Loucy (cell line): ENCODE results near the gene MEIOSIN.

ENCODE experiments used
- EZH2phosphoT487 ChIP-seq: fragments of 200-600 bp; IDR thresholded peaks from 2 replicates; pipeline ENCODE4 v1.6.1; 2018; ENCODE audit warnings: antibody characterized with exemption, mild to moderate bottlenecking, moderate library complexity, borderline replicate concordance
- TF ChIP-seq, protein P1 (sequence below): fragments of 200-600 bp; sonication (generic); conservative IDR thresholded peaks from 2 replicates; pipeline ENCODE4 v1.5.1; 2014; ENCODE audit warnings: mild to moderate bottlenecking, antibody characterized with exemption, low read length

GRCh38 chr19:45765702-45766295 lies 32.6 kb downstream of the MEIOSIN start:
- TF ChIP-seq, protein P1, sequence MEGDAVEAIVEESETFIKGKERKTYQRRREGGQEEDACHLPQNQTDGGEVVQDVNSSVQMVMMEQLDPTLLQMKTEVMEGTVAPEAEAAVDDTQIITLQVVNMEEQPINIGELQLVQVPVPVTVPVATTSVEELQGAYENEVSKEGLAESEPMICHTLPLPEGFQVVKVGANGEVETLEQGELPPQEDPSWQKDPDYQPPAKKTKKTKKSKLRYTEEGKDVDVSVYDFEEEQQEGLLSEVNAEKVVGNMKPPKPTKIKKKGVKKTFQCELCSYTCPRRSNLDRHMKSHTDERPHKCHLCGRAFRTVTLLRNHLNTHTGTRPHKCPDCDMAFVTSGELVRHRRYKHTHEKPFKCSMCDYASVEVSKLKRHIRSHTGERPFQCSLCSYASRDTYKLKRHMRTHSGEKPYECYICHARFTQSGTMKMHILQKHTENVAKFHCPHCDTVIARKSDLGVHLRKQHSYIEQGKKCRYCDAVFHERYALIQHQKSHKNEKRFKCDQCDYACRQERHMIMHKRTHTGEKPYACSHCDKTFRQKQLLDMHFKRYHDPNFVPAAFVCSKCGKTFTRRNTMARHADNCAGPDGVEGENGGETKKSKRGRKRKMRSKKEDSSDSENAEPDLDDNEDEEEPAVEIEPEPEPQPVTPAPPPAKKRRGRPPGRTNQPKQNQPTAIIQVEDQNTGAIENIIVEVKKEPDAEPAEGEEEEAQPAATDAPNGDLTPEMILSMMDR, result no peak
- TF ChIP-seq EZH2phosphoT487, result no peak
